Right forelimb (tissue), 1 donor: ENCODE data around the gene ZNF563.
A peak's percentile ranks its signal among the peaks of the same experiment; 100 is the strongest.
"Not testable (repeated sequence)": the region's sequence is repeated elsewhere in the genome, so short reads cannot be mapped to it uniquely, and the experiment has no call there.

Experiments used
- DNase-seq: peaks from one replicate; pipeline ENCODE4 v3.0.0-alpha.2; 2018

Gene ZNF563

GRCh38 chr19:12333162-12334159, at the start of gene ZNF563:
TSS of gene ZNF563 (minus strand) at chr19:12333633. CDS start at chr19:12333482, 151 bp downstream.
- DNase-seq, result peak; percentile 98

- no peak for DNase-seq
Observed at GRCh38 chr19:12380444-12380737, 47.0 kb upstream of the ZNF563 start.

- DNase-seq, result no peak
Observed at GRCh38 chr19:12379732-12380443, 46.5 kb upstream of the ZNF563 start.

- no peak for DNase-seq
Observed at GRCh38 chr19:12374026-12374425, 40.6 kb upstream of the ZNF563 start.

GRCh38 chr19:12365236-12366162, 32.1 kb upstream of the ZNF563 start, which contains the start of gene ZNF442:
TSS of gene ZNF442 (minus strand) at chr19:12365683. CDS start at chr19:12363631, 2,052 bp downstream.
- peak; percentile 97 for DNase-seq

GRCh38 chr19:12364391-12365235, 31.2 kb upstream of the ZNF563 start:
- no peak for DNase-seq

GRCh38 chr19:12362236-12362635, 28.8 kb upstream of the ZNF563 start:
- DNase-seq, result not testable (repeated sequence)

GRCh38 chr19:12353375-12353774, 19.9 kb upstream of the ZNF563 start:
- DNase-seq, result no peak

- DNase-seq, result no peak
Observed at GRCh38 chr19:12350890-12351197, 17.4 kb upstream of the ZNF563 start.

GRCh38 chr19:12350185-12350889, 16.9 kb upstream of the ZNF563 start:
- DNase-seq, result no peak

- DNase-seq, result no peak
Observed at GRCh38 chr19:12346896-12347295, 13.5 kb upstream of the ZNF563 start.

GRCh38 chr19:12345197-12345596, 11.8 kb upstream of the ZNF563 start:
- DNase-seq, result no peak

GRCh38 chr19:12331211-12331941, 2.1 kb downstream of the ZNF563 start:
- DNase-seq, result no peak

GRCh38 chr19:12330340-12330739, 3.1 kb downstream of the ZNF563 start:
- no peak for DNase-seq

- no peak for DNase-seq
Observed at GRCh38 chr19:12325690-12326089, 7.7 kb downstream of the ZNF563 start.

- no peak for DNase-seq
Observed at GRCh38 chr19:12318782-12319413, 14.5 kb downstream of the ZNF563 start.

GRCh38 chr19:12314553-12314952, 18.9 kb downstream of the ZNF563 start:
- DNase-seq, result no peak

GRCh38 chr19:12308891-12309290, 24.5 kb downstream of the ZNF563 start:
- DNase-seq, result not testable (repeated sequence)

- no peak for DNase-seq
Observed at GRCh38 chr19:12295191-12295590, 38.2 kb downstream of the ZNF563 start.
